Endothelial cell of coronary artery (primary cell): ENCODE results near the gene ZDHHC21. TPM values are rescaled to one million over a fixed set of nuclear protein-coding genes. Genes with fewer than 3 reads are reported as not detected.

Source experiments
- total RNA-seq: library from RNA; depleted of rRNA; stranded (reverse); fragments of >200 nt; gene quantifications from 2 replicates; pipeline ENCODE4 v1.2.3, GENCODE V29; 2014

Gene ZDHHC21, protein sequence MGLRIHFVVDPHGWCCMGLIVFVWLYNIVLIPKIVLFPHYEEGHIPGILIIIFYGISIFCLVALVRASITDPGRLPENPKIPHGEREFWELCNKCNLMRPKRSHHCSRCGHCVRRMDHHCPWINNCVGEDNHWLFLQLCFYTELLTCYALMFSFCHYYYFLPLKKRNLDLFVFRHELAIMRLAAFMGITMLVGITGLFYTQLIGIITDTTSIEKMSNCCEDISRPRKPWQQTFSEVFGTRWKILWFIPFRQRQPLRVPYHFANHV
- total RNA-seq = 19.6 and 21.5 TPM in 2 replicates

DNA sequence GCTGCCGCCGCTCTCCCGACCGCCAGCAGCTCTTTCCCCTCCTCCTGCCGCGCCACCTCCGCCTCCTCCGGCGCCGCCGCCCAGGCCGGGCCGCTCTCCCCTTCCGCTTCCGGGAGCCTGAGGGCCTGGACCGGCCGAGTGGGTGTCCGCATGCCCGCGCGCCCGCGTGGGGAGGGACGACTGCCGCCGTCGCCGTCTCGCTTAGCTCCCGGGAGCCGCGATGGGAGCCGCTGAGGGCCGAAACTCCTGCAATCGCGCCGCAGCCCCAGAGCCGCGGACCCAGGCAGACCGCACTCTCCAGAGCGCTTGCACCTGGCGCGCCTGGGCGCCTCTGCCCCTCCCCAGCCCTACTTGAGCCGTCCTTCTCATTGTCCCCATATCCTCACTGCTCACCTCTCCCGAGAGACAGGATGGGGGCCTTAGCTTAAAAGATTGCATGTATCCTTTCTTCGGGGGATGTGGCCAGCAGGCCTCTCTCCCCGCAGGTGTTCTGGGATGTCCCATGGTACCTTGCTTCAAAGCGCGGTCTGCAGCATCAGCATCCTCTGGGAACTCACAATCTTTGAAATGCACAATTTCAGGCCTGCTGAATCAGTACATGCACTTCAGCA, at the start of gene ZDHHC21:
Gene ZDHHC21 (minus strand): TSS at position 182 of the 611 bp plus-strand sequence. CDS start 19,092 bp downstream, outside the sequence.

DNA sequence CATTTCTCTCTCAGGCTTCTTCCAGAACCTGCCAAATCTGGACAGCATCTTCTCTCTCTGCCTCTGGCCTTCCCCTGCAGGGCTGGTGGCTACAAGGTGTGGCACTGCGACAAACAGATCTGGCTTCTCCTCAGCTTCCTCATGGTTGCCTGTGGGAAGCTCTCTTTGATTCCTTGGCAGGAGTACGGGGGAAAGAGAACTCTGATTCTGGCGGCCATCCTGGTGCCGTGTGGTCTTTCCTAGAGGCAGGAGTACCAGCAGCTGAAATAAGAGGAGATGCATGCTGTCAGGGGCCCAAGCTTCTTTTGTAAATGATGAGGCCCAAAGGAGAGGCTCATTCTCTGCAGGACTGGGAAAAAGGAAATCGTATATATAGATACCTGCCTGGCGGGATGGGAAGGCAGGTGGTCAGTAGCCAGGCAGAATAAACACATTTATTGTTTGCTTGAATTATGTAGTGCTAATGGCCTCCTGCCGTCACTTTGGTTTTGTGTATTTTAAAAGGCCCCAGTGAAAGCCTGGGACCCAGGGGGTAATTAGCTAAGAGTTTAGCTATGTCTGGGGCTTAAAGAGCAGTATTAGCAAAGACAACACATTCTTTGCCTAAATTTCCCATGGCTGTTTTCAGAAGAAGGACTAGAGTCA, 29.3 kb upstream of the ZDHHC21 start, which contains the start of gene CER1:
Gene CER1 (minus strand): TSS at position 343 of the 645 bp plus-strand sequence. CDS start 61 bp downstream, at position 282.

Other genes starting within 250 kb of the ZDHHC21 start
- not detected in 2 replicates for gene CER1, start 29.3 kb upstream of the ZDHHC21 start, total RNA-seq
- gene FREM1, start 217.0 kb upstream of the ZDHHC21 start, total RNA-seq = 0.09 and 0.18 TPM in 2 replicates